ENCODE data around the gene EPB41L3. TPM values are rescaled to one million over a fixed set of nuclear protein-coding genes. Genes with fewer than 3 reads are reported as not detected.

Gene EPB41L3
- total and polyA plus RNA-seq, 12 donors: 36.5 to 236 (median 140) TPM

DNA sequence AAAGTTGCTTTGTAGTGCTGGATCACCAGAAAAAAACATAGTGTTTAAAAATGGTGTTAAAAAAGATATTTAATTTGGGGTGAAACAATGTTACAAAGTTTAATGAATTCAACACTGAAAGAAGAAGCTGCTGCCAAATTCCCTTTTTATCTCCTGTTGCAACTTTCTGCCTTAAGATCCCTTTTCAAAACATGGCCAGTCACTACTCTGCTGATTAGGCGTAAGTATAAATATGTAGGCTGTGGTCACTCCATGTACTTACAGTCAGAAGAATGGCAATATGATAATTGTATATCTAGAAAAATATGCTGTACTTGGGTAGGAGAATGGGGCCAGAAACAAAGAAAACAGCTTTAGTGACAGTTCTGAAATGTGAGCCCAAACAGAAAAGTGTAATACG, 124.8 kb downstream of the EPB41L3 start:
- DNase-seq: no peak
- TF ChIP-seq, protein P1, sequence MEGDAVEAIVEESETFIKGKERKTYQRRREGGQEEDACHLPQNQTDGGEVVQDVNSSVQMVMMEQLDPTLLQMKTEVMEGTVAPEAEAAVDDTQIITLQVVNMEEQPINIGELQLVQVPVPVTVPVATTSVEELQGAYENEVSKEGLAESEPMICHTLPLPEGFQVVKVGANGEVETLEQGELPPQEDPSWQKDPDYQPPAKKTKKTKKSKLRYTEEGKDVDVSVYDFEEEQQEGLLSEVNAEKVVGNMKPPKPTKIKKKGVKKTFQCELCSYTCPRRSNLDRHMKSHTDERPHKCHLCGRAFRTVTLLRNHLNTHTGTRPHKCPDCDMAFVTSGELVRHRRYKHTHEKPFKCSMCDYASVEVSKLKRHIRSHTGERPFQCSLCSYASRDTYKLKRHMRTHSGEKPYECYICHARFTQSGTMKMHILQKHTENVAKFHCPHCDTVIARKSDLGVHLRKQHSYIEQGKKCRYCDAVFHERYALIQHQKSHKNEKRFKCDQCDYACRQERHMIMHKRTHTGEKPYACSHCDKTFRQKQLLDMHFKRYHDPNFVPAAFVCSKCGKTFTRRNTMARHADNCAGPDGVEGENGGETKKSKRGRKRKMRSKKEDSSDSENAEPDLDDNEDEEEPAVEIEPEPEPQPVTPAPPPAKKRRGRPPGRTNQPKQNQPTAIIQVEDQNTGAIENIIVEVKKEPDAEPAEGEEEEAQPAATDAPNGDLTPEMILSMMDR (IDR thresholded peaks at IDR 0.05): no peak
- no peak for TF ChIP-seq POLR2A (IDR thresholded peaks at IDR 0.05)
- H3K27me3 ChIP-seq: no peaks in the 10 kb centered on the region
- no peaks in the 10 kb centered on the region for H3K9me3 ChIP-seq (replicated peaks in 1 of 3)
- intact Hi-C loops (cut with DNase I): no loop called here
- no peak overlapping the region for H3K4me3 ChIP-seq
- WGBS, 4 donors: 75 to 89% (median 77%) methylated on average over 2 of the region's 2 CpGs
- peak overlapping the region in 1 of 5 donors; percentile 59 for H3K27ac ChIP-seq
- peaks cover 0 to 6% of the 10 kb centered on the region in 2 donors for H3K36me3 ChIP-seq (replicated peaks in 1 of 2)
- H3K4me1 ChIP-seq (replicated peaks in 1 of 2): peaks cover 6 to 11% of the 10 kb centered on the region in 2 donors

DNA sequence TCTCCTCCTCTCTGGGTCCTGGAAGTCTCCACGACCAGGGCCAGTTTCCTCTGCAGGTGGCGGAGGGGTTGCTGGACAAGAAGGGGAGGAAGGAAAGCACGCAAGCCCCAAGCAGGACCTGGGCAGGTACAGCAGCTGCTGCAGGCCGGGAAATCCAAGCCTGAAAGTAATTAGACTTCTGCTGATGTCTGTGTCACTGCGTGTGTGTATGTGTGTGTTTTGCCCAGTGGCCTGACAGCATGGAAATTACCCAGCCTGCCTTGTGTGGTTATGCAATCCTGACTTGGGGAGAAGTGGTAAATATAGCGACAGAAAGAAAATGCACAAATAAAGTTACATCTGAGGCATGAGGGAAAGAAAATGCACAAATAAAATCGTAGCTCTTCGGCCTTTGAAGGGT, 126.5 kb downstream of the EPB41L3 start:
- peak; percentile 33 to 78 (median 52) for DNase-seq

DNA sequence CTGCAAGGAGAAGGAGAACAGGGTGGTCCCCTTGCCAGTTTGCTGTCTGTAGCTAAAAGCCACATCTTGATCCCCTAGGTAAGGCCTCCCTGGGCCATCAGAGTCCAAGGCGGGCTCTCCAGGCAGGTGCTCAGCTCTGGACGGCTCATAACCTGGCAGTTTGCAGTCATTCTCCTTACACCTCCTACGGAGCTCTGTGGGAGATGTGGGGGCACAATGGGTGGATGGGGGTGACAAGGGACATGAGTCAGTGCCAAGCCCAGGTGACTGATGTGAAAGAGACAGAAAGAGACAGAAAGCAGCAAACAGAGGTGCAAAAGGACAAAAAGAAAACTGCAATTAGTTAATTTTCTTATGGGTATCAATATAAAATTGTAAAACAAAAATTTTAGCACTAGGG, 127.7 kb downstream of the EPB41L3 start:
- intact Hi-C loops (cut with DNase I): no loop called here
- Histone ChIP-seq H3K4me1 (replicated peaks in 1 of 2) (peaks cover 6 to 11% of the 10 kb centered on the region in 2 donors), H3K4me3 (no peak overlapping the region), H3K36me3 (replicated peaks in 1 of 2) (peaks cover 0 to 6% of the 10 kb centered on the region in 2 donors), H3K27me3 (no peaks in the 10 kb centered on the region), H3K27ac (no peak overlapping the region), H3K9me3 (replicated peaks in 1 of 3) (no peaks in the 10 kb centered on the region)
- TF ChIP-seq POLR2A (IDR thresholded peaks at IDR 0.05): no peak
- TF ChIP-seq, protein P1 (IDR thresholded peaks at IDR 0.05): no peak
- WGBS, 4 donors: 90 to 98% (median 96%) methylated on average over 3 of the region's 3 CpGs
- DNase-seq: no peak

More for the DNA sequence above, 126.5 kb downstream of the EPB41L3 start:
- Histone ChIP-seq H3K36me3 (replicated peaks in 1 of 2) (peaks cover 0 to 6% of the 10 kb centered on the region in 2 donors), H3K4me1 (replicated peaks in 1 of 2) (peaks cover 6 to 11% of the 10 kb centered on the region in 2 donors), H3K27ac (peak overlapping the region in 2 of 5 donors; percentile 55 to 59), H3K4me3 (no peak overlapping the region), H3K9me3 (replicated peaks in 1 of 3) (no peaks in the 10 kb centered on the region), H3K27me3 (no peaks in the 10 kb centered on the region)
- TF ChIP-seq, protein P1 (IDR thresholded peaks at IDR 0.05): no peak
- no peak for TF ChIP-seq POLR2A (IDR thresholded peaks at IDR 0.05)
- intact Hi-C loops (cut with DNase I): no loop called here
- WGBS, 4 donors: 66 to 78% (median 71%) methylated on average over 8 of the region's 8 CpGs

DNA sequence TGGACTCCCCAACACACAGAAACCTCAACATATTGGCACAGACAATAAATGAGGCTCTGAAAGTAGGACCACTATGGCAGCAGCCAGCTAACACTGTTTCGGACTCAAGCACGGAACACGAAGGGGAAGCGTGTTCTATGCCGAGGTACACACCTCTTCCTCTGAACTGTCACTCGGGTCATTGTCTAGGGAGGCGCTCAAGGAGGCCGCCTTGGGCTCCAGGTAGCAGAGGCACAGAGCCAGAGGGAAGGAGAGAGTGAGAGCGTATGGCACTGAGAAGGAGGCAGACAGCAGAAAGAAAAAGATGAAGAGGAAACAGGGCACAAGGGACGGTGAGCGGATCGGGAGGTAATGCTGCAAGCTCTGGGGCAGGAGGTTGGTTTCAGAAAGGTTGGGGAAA, 128.1 kb downstream of the EPB41L3 start:
- Histone ChIP-seq H3K27me3 (no peaks in the 10 kb centered on the region), H3K4me1 (replicated peaks in 1 of 2) (peaks cover 6 to 11% of the 10 kb centered on the region in 2 donors), H3K9me3 (replicated peaks in 1 of 3) (no peaks in the 10 kb centered on the region), H3K27ac (no peak overlapping the region), H3K36me3 (replicated peaks in 1 of 2) (peaks cover 0 to 6% of the 10 kb centered on the region in 2 donors), H3K4me3 (no peak overlapping the region)
- TF ChIP-seq, protein P1 (IDR thresholded peaks at IDR 0.05): no peak
- no peak for TF ChIP-seq POLR2A (IDR thresholded peaks at IDR 0.05)
- 95 to 97% (median 96%) methylated on average over 12 of the region's 12 CpGs for WGBS, 4 donors
- intact Hi-C loops (cut with DNase I): no loop called here
- no peak for DNase-seq
